ENCODE measurements around the gene RRAS.

RRAS gene

DNA sequence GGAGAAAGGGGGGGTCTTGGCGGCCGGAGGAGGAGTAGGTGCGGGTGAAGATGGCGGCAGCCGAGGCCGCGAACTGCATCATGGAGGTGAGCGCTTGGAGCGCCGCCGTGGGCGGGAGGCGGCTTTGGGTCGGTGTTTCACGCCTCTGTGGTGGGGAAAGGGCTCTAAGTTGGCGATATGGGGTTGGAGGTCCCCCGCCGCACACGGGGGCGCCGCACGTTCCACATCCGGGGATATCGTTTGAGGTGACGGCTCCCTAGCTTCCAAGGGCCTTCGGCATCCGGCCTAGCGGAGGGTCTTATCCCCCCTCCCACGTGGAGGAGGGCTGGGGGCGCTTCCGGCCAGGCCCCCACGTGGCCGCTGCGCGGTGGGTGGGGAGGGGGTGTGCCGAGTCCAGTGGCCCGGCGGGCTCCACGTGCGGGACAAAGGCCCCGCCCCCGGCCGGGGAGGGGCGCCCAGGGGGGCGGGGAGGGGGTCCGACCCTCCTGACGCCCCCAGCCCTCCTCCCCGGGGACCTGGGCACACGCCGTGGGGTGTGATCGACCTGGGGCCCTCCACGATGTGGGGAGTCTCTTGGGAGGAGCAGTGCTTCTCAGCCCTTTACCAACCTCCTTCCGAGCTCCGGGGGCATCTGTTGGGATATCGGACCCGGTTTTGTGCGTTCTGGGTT, 37.4 kb upstream of the RRAS start, which contains the start of gene PRMT1:
TSS of gene PRMT1 (plus strand) at position 41 of the 670 bp plus-strand sequence. CDS start at position 51, 10 bp downstream.
- DNase-seq (ENCODE audit: low read depth in 3 of 3) = peak in 1 of 3 donors; percentile 36

DNA sequence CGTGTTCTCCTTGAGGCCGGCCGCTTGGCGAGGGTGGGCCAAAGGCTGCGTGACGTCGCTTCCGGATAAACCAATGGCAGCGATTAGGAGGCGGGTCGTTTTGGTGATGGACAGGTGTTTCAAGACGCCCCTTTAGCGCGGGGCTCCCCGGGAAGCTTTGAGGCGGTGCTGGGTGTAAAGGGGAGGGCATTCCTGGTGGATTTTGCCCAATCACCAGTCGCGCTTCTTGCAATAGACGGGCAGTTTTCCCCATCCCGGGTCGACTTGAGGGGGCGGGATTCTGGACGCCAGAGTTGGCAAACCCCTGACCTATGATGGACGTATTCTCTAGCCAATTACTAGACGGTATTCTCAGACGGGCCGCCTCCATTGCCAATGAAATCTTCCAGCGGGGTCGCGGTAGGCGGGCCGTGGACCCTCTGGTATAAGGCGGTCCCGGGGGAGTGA, 36.9 kb upstream of the RRAS start:
- DNase-seq (ENCODE audit: low read depth in 3 of 3) = peak; percentile 97 to 99 (median 97)

DNA sequence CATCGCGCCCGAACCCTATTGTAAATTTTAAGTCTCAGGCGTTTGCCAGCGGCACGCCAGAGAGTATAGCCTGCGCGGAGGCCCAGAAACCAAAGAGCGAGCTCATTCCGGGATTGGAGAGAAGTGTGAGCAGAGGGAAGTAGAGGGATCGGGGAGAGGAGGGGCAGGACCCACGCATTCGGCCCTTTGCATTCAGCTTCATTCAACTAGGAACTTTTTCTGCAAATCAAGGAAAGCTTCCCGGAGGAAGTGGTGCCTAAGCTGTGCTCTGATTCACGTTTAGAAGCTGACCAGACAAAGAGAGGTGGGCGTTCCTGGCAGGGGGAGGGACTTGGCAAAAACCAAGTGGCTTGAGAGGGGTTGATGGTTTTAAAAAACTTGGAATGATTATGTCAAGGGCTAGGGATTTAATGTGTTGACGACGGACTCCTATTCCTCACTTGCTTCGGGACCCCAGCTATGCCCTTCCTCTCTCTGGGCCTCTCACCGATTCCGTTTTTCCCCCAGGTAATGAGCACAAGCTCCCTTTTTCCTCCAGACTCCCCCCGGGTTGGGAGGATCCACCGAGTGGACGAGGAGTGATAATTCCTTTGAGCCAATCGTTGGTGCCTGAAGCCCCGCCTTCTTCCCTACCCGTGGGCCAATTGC, 36.3 kb upstream of the RRAS start:
- DNase-seq (ENCODE audit: low read depth in 3 of 3) = peak in 2 of 3 donors; percentile 57 to 73

DNA sequence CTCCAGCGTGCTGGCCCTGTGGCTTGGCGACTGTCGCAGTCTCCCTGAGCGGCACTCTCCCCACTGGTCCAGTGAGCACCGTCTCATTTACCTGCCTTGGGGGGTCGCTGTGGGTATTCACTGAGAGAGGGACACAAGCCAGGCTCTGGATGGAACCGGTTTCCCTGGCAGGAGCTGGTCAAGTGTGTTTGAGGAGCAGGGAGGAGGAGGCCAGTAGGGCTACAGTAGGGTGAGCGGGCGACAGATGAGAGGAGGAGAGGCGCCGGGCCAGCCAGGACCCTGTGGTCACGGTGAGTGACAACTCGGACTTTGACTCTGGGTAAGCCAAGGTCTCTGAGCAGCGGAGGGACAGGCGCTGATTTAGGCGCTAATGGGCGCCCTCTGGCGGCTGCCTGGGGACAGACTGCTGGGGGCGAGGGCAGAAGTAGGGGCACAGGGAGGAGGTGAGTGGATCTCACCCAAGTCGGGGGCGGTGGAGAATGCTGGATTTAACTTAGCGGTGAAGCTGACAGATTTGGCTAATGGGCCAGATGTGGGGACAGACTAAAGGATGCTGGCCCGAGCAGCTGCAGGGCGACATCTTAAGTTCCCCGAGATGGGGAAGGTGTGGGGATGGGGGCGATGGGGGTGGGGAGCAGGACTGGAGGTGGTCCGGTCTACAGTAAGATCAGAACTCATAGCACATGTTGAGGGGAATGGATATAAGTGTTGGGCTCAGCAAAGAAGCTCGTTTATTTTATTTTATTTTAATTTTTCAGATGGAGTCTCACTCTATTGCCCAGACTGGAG, 32.4 kb upstream of the RRAS start:
- DNase-seq (ENCODE audit: low read depth in 3 of 3) = peak; percentile 60 to 74 (median 64)

DNA sequence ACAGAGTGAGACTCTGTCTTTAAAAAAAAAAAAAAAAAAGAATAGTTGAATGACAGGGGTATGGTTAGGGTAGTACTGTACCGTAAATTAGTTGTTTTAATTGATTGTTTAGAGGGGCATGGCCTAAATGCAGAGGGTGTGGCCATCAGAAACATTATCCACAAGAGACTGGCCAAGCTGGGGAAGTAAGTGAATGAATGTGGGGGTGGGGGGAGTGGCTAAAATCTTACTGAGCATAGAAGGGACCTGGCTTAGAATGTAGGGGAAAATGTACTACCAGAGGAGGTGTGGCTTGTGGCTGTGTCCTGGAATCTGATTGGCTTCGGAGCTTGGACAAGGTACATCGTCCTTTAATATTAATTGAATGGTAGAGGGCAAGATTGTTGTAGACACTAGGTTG, 29.6 kb upstream of the RRAS start:
- no peak for DNase-seq (ENCODE audit: low read depth in 3 of 3)

DNA sequence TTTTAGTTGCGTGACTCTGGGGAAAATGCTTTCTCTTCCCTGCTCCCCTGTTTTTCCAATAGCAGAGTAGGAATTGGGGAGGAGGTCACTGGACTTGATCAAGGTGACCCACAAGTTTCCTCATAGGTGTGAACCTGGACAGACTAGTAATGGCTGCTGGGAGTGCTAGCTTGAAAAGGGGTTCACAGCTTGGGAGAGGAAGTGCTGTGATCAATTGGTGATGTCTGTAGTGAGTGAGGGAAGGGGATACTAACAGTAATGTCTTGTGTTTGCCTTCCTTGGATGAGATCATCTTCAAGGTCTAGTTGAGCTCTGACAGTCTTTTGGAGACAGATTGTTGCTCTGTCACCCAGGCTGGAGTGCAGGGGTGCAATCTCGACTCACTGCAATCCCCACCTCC, 27.5 kb upstream of the RRAS start:
- no peak for DNase-seq (ENCODE audit: low read depth in 3 of 3)

DNA sequence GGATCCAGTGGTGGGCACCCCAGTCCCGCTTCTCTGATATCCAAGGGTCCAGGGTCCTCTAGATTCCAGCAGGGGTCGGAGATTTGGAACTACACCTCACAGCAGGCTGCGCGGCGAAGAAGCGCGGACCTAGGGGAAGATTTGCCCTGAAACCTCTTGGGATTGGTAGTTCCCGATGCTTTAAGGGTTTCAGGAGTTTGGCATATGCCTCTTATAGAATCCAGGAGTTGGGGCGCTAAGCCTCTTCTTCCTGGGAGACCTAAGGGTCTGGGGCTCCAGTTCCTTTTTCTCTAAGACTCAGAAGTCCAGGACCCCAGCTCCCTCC, 26.1 kb upstream of the RRAS start:
- no peak for DNase-seq (ENCODE audit: low read depth in 3 of 3)

DNA sequence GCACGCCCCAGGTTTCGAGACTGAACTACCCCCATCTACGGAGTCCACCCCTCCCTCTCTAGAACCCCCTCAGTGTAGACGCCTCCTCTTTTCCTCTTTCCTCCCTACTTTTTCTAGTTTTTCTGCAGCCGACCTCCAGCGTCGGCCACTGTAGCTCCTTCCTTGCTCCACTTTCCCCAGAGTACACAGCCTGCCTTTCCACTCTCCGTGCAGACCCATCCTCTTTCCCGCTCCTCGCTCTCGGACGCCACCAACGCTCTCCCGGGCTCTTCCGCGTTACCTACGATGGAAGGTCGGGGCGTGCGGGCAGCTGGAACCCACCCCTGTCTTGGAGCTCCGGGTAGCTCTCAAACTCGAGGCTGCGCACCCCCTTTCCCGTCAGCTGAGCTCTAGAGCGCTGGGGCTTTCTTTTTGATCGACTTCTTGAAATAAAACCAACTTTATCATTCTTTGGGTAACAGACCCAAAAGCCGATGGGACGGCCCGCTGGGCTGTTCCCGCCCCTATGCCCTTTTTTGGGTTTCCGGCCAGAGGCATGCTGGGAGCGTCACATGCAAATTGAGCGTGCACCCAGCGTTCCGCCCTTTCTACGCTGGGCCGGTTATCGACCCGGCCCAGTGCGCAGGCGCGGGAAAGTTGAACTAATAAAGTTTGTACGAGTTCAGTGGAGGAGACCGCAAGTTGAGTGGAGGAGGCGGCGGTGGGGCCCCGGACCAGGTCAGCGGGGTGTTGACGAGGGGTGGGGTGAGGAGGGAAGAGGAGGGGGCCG, 25.6 kb upstream of the RRAS start, which contains the start of the genes BCL2L12 and IRF3:
TSS of gene BCL2L12 (plus strand) at position 583 of the 769 bp plus-strand sequence. CDS start 760 bp downstream, outside the sequence.
TSS of gene IRF3 (minus strand) at position 507 of the 769 bp plus-strand sequence. CDS start 1,019 bp downstream, outside the sequence.
- DNase-seq (ENCODE audit: low read depth in 3 of 3) = peak; percentile 98 to 99 (median 99)

DNA sequence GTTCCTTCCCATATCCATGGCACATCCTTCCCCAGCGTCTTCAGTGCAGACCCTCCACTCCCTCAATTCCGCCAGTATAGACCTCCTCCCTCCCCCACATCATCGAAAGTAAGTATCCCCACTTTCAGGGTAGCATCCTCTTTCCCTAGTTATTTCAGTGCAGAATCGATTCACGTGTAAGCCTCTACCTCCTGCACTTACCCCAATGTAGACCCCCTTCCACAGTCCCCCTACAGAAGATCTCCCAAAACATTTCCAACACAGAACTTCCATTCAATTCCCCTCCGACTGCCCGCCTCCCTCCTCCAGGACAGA, 25.1 kb upstream of the RRAS start:
- DNase-seq (ENCODE audit: low read depth in 3 of 3) = no peak

DNA sequence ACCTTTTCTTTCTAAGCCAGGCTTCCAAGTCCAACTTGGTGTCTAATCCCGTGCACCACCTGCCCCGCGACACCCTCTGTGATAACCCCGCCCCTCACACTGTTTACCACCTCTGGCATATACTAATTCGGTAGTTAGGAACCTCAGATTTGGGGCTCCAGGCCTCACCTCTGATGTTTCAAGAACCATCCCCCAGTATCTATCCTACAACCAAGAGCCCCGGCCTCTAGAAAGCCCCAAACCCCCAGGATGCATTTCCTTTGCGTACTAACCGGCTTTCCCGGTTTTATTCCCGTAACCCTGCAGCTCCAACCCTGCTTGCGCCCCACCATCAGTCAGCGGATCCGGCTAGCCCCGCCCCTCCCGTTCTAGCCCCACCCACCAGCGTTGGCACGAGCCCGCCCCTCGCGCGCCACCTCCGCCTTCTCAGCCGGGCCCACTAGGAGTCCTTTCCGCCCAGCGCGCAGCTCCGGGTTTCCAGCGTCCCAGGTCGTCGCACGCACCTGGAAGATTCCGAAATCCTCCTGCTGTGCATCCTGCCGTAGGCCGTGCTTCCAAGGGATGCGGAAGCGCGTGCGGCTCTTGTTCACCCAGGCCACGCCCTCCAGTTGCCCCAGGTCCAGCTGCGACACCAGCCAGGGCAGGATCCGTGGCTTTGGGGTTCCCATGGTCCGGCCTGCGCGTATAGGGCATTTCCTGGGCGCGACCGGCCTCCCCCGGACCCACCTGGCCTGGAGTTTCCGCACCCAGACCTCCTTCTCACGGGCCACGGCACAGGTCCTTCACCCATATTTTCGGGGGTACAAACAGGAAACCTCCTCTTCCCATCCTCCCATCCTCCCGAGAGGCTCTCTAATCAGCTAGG, 24.5 kb upstream of the RRAS start:
- peak; percentile 80 to 98 (median 87) for DNase-seq (ENCODE audit: low read depth in 3 of 3)

DNA sequence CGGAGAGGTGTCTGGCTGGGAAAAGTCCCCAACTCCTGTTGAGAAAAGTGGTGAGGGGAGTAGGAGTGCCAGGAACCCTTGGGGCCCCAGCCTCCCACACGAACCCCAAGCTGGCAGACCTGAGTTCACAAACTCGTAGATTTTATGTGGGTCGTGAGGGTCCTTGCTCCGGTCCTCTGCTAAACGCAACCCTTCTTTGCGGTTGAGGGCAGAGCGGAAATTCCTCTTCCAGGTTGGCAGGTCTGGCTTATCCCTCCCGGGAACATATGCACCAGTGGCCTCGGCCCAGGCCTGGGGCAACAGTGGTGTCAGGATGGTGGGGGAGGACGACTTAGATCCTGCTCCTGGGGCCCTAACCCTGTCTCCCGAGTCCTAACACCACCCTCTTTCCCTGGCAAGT, 23.3 kb upstream of the RRAS start:
- no peak for DNase-seq (ENCODE audit: low read depth in 3 of 3)

DNA sequence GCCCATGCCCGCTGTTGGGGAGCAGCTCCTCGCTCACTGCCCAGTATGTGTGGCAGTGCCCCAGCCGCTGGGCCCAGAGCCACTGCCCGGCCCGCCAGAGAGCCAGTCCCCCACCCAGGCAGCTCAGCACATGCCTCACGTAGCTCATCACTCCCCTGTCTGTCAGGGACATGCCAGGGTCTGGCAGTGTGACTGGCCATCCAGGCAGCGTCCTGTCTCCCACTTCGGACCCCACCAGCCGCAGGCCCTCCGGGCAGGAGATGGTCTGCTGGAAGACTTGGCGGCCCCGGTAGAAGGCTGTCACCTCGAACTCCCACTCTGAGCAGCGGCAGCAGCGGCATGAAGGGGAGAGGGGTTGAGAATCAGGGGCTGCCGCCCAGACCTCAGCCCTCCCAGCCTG, 22.1 kb upstream of the RRAS start:
- DNase-seq (ENCODE audit: low read depth in 3 of 3) = no peak

DNA sequence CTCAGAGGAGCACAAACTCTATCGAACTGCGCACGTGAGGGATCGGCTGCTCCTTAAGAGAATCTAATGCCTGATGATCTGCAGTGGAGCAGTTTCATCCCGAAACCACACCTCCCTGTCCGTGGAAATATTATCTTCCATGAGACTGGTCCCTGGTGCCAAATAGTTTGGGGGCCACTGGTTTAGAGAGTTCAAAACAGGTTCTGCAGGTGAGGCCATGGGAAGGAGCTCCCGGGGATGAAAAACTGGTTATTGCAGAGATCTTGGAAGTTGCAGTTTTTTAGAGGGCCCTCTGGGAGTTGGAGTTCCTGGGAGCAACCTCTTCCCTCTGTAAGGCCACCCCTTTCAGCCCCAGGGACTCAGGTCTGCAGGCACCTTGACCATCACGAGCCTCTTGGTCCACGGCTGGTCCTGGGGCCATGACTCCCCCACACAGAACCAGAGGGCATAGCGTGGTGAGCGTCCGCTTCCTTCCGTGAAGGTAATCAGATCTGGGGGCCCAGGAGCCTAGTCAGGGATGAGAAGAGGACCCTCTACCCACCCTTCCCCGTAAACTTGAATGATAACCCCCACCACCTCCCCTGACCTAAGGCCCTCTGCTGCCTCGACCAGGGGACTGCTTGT, 20.5 kb upstream of the RRAS start:
- DNase-seq (ENCODE audit: low read depth in 3 of 3) = no peak

DNA sequence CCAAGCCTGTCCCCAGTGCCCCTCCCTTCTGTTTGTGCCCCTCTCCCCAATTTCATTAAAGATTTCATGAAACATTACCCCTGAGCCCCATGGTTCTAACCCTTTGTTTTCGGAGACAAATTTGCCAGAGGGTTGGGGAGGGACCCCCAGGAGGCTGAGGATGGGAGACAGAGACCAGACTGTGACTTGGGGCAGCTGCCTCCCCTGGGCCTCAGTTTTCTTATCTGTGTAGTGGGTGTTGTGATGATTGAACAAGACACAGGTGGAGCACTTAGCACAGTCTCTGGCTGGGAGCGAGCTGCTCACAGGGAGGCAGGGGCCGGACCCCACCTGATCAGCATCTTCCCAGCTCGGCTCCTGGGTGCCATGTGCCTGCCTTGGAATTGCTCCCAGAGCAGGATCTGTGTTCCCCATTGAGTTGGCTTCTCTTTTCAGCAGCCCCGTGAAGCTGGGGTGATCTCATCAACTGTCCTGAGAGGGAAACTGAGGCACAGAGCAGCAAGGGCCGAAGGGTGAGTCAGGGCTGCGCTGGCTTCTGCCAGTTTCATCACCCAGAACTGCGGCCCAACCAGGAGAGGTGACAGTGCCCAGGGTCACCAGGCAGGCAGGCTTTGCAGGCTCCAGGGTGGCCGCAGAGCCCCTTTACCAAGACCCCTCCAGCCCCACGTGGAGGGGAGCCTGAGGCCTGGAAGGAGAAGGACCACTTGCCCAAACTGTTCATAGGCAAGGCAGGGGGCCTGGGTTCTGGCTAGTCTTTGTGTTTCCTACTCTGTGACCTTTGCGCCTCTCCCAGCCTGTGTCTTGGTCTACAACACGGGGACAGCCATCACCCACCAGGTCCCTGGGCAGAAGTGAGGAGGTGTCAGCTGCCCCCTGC, 18.9 kb upstream of the RRAS start:
- DNase-seq (ENCODE audit: low read depth in 3 of 3) = no peak

DNA sequence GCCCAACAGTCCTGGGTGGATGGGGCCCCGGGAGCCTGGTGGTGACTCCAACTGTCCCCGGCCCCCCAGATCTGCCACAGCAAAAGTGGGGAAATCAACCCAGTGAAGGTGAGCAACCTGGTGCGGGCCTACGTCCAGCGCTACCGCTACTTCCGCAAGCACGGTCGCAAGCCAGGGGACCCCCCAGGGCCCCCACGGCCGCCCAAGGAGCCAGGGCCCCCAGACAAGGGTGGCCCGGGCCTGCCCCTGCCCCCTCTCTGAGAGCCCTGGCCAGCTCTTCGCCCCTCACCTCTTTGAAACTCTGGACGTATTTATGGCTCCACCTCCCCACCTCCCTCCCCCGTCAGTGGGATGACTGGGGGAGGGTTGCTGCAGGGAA, 18.2 kb upstream of the RRAS start:
- no peak for DNase-seq (ENCODE audit: low read depth in 3 of 3)

DNA sequence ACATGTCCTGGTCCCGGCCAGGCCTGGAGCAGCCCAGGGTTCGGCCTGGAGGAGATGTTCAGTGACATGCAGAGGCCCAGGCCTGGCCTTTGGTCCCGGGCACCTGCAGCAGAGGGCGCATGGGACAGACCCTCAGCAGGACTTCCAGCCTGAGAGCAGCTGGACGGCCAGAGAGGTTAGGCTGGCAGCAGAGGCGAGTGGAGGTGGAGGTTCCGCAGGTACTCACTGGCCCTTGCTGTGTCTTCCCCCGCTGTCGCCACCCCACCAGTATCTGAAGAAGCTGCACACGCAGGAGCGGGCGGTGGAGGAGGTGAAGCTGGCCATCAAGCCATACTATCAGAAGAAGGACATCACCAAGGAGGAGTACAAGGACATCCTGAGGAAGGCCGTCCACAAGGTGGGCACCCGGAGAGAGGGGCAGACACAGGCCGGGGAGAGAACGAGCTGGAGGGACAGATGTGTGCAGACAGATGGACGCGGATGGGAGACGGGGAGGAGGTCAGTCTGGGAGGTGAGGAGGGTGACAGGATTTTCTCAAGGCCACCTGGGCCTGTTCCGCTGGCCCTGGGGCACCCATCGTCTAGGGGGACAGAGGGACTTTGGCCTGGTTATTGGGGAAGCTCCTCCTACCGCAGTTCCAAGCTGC, 17.7 kb upstream of the RRAS start:
- no peak for DNase-seq (ENCODE audit: low read depth in 3 of 3)

DNA sequence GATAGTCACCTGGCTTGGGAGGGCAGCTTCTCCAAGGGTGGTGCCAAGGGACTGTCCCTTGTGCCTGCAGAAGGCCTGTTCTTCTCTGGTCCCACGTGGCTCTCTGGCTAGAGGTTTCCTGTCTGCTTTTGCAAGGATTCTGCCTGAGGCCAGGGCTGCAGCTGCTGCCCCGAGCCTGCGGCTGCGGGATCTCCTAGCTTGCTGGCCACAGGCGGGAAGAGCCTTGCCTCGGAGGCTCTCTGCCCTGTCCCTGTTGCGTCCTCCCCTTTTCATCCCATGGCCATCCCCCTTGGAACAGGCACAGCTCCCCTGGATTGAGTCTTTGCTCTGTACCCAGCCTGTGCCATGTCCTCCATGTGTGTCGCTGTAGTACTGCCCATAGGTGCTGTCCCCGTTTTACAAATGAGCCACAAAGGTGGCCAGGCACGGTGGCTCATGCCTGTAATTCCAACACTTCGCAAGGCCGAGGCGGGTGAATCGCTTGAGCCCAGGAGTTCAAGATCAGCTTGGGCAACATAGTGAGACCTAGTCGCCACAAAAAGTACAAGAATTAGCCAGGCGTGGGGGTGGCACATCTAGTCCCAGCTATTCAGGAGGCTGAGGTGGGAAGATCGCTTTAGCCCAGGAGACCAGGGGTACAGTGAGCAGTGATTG, 16.6 kb upstream of the RRAS start:
- DNase-seq (ENCODE audit: low read depth in 3 of 3) = no peak

Measured in stimulated activated CD4-positive, alpha-beta T cell treated with anti-CD3 and anti-CD28 coated beads, TNF-alpha, amount 100 ng/mL, for 48 hours (primary cell).